GM18520 (cell line): ENCODE results near the gene TBX2.
"Not testable (repeated sequence)": the region's sequence is repeated elsewhere in the genome, so short reads cannot be mapped to it uniquely, and the experiment has no call there.

ENCODE experiments used
- ATAC-seq: cut with Tn5 transposase; IDR thresholded peaks from one replicate; pipeline ENCODE4 v1.9.1; 2021; ENCODE audit not compliant: unreplicated experiment

The TBX2 gene

DNA sequence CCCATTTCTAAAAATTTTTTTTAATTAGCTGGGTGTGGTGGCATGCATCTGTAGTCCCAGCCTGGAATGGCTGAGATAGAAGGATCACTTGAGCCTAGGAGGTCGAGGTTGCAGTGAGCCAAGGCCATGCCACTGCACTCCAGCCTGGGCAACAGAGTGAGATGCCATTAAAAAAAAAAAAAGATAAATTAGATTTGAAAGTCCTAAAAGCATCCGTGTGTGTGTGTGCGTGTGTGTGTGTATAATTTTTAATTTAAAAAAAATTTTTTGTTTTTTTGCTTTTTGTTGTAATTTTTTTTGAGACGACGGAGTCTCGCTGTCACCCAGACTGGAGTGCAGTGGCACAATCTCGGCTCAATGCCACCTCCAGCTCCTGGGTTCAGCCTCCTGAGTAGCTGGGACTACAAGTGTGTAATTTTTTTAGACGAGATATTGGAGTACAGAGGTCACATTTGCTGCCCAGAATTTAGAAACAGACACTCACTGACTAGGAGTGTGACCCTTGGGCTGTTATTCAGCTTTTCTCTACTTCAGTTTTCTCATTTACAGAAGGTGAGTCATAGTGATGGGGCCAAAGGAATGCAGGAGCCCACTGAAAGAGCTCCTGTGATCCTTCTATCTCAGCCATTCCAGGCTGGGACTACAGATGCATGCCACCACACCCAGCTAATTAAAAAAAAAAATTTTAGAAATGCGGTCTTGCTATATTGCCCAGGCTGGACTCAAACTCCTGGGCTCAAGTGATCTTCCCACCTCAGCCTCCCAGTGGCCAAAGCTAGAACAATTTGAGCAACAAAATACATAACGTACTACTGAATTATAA is 27.1 kb downstream of the TBX2 start:
- ATAC-seq, result no peak

DNA sequence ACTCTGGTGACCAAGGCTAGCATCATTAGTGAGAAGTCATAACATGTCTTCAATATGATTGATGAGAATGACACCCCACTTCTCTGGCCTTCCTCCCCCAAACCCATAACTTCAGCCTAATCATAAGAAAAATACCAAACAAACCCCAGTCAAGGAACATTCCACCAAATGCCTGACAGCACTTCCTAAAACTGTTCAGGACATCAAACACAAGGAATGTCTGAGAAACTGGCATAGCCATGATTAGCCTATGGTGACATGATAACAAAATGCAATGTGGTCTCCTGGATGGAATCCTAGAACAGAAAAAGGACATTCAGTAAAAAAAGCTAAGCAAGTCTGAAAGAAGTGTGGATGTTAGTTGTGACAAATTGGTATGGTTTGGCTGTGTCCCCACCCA is 27.9 kb downstream of the TBX2 start:
- ATAC-seq, result no peak

DNA sequence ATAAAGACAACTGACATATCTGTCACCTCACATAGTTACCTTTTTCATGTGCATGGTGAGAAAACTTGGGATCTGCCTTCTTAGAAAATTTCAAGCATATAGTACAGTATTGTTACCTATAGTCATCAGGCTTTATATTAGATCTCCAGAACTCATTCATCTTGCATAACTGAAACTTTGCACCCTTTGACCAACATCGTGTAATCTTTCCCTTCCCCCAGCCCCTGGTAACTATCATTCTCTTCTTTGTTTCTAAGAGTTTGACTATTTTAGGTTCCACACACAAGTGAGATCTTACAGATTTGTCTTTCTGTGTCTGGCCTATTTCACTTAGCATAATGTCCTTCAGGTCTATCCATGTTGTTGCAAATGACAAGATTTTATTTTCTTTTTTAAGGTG is 29.6 kb downstream of the TBX2 start:
- no peak for ATAC-seq

DNA sequence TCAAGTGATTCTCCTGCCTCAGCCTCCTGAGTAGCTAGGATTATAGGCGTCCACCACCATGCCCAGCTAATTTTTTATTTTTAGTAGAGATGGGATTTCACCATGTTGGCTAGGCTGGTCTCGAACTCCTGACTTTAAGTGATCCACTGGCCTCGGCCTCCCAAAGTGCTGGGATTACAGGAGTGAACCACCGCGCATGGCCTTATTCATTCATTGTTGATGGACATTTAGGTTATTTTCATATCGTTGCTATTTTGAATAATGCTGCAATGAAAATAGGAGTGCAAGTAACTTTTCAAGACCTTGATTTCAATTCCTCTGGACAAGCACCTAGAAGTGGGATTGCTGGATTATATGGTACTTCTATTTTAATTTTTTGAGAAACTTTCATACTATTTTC is 30.2 kb downstream of the TBX2 start:
- not testable (repeated sequence) for ATAC-seq

DNA sequence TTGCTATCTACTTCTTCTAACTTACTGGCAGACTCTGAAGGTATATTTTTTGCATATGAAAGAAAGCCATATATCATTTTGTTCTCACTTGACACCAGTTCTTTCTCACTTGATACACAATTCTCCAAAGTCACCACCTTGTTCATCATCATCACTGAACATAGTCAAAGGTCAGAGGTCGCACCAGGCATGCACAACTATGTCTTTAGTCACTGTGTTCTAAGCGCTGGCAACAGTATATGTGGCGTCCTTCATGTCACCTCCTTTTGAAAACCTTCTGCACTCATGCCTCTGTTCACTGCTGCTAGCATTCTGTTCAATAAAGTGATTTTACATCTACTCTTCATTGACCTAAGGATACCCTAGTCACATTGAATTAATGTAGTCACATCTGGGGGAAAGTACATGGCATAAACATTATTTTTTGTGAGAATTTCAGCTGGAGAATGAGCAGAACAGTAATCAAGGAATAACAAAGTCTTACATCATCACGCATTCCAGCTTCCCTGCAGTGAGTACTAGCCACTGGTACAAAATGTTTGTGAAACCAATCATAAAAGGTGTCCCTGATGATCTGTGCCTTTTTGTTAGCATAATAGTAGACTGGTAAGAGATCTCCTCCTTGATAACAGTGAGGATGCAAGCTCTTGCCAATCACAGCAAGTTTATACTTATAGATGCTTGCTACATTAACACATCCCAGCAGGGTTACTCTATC is 32.1 kb downstream of the TBX2 start:
- no peak for ATAC-seq

DNA sequence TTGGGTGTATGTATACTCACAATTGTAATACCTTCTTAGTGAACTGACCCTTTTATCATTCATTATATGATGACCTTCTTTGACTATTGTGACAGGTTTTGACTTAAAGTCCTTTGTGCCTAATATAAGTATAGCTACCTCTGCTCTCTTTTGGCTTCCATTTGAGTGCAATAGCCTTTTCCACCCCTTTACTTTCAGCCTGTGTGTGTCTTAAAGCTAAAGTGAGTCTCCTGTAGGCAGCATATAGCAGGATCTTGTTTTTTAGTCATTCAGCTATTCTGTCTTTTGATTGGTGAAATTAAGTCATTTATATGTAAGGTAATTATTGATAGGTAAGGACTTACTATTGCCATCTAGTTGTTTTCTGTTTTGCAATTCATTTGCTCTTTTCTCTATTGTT is 36.6 kb downstream of the TBX2 start:
- ATAC-seq, result no peak

DNA sequence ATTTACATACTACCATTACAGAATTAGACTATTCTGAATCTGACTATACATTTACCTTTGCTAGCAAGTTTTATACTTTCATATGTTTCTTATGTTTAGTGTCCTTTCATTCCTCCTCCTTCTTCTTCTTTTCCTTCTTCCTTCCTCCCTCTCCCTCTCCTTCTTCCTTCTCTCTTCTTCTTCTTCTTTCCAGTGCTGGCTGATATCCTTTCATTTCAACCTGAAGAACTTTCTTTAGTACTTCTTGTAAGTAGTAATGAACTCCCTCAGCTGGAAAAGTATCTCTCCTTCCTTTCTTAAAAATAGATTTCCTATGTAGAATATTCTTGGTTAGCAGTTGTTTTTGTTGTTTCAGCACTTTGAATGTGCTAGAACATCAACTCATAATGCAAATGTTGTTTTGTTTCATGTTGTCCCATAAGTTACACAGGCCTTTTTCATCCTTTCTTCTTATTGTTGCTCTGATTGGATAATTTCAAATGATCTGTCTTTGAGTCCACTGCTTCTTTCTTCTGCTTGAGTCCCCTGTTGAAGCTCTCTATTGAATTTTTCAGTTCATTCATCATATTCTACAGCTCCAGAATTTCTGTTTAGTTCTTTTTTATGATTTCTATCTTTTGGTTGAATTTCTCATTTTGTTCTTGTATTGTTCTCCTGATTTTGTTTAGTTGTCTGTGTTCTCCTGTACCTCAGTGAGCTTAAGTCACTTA is 37.5 kb downstream of the TBX2 start:
- no peak for ATAC-seq

DNA sequence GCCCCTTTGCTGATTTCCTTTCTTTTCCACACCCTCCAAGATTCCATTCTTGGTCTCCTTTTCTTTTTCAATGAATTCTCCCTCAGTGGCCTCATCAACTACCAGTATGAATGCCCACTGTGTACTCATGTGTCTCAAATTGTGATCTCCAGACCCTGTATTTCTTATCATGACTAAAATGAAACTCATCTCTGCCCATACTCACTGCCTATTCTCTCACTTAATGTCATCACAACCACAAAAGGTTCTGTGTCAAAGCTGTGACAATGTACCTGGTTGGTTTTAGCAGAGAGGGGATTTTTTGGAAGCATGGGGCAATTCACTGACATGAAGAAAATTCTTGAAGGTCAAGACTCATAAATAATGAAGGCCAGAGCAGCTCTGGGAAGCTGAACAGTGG is 41.1 kb downstream of the TBX2 start:
- ATAC-seq, result peak; percentile 97

DNA sequence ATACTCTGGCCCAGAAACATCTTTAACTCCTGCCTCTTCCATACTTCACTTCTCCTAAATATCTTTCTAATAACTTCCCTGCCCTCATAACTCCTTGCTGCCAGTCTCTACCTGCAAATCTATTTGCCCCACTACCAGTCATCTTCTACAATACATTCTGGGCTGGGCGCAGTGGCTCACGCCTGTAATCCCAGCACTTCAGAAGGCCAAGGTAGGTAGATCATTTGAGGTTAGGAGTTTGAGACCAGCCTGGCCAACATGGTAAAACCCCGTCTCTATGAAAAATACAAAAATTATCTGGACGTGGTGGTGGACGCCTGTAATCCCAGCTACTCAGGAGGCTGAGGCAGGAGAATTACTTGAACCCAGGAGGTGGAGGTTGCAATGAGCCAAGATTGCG is 41.9 kb downstream of the TBX2 start:
- not testable (repeated sequence) for ATAC-seq

DNA sequence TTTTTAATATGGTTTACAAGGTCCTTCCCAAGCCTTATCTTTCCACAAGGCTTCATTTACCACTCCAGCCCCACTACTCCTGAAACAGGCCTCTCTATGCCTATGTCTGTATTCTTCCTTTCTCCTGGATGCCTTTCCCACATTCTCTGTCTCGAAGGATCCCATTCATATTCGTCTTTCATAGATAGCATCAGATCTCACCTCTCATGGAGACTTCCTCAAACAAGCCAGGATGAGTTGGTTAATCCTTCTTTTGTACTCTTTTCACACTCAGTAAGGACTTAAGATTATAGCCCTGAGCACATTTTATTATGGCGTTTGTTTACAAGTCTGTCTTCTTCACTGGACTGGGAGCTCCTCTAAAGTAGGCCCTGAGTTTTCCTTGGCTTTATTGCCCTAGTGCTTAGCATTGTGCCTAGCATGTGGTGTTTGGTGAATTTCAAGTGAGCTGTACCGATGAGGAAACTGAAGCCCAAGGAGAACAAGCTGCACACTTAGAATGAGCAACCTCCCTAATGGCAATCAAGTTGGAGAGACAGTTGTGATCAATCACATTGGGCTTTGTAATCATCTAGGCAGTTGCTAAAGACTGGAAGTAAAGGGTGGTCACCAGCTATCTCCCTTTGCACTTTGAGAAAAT is 42.6 kb downstream of the TBX2 start:
- ATAC-seq, result no peak

DNA sequence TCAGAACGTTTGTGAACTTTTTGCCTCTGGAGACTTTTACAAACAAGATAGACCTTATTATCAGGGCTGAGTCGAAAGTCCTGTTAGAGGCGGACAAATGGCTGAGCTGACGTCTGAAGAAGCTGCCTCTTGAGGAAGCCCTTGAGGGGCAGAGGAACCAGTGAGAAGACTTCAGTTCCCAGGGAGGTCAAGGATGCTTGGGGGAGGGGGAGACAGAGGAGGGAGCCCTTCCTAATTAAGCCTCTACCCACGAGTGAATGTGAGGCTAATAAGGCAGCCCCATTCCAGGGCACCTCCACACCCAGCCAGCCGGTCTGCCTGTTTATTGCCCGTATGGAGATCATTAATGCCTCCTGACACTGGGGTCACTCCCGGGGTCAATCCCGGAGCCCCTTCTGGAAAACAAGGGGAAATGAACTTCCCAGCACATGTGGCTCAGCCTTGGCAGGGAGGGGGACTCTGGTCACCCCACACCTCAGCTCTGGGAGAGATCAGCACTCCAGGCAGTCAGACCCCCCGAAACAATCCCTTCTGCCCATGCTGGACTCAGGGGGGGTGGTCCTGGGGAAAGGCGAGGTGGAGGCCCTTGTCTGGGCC is 43.3 kb downstream of the TBX2 start:
- ATAC-seq, result no peak

DNA sequence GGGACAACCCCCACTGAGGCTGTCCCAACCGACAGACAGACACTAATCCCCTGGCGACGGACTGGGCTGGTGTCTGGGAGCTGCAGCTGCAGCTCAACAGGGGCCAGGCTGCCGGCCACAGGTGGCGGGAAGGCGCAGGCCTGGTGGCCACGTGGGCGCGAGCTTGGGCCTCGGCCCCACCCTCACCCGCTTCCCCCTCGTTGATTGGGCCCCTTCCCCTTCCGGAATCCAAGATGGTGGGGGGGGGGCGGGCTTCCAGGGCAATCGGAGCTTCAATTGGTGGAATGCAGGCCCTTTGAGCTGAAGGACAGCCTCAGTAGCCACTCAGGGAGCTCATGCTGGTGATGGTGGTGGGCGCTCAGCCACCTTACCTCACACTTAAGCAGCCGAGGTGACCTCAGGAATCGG is 43.8 kb downstream of the TBX2 start:
- no peak for ATAC-seq

DNA sequence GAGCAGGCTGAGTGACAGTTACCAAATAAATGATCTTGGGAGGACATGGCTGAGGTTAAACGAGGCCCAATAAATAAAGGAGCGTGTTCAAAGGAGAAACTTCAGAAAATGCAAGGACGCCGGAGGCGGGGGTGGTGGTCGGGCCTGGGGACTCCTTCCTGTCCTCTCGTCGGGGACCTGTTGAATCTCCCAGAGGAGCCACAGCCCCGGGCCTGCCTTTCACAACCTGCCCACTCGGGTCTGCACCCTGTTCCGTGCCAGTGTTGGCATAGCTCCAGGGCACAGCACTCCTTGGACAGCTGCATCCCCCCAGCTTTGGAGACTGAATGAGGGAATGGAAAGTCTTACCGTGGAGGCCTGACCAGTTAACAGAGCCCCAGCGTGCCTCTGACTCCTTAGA is 44.4 kb downstream of the TBX2 start:
- ATAC-seq, result no peak

DNA sequence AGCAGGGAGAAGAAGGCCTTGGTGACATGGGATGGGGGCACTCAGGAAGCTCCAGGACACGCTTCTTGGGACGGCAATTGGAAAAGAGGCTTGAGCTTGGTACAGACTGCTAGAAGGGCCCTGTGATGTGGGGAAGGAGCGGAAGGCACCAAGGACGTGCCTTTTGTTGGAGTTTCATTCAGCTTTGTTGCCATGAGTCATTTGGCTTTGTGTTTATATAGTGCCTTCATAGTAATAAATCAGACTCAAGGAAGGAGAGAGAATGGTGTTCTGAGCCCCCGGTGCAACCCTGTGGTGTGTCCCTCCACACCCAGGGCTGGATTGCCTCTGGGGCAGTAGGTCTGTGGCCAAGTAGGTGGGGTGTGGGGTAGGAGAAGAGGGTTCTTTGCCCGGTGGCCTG is 45.2 kb downstream of the TBX2 start:
- ATAC-seq, result no peak

DNA sequence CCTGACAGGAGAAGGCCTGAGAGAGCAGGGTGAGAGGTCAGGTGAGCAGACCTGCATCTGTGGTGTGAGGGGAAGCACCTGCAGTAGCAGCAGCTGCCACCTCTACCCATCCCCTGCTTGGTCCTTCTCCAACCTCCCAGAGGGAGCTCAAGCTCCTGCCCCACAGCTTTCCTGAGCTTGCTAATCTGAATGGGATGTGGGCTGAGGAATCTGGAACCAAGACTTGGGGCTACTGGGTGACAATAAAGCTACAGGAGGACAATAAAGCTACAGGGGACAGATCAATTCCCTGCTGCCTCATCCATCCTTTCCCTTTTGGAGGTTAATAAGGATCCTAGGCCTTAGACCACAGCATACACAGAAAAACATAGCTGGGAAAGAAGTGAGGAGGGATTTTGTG is 47.7 kb downstream of the TBX2 start:
- ATAC-seq, result no peak

DNA sequence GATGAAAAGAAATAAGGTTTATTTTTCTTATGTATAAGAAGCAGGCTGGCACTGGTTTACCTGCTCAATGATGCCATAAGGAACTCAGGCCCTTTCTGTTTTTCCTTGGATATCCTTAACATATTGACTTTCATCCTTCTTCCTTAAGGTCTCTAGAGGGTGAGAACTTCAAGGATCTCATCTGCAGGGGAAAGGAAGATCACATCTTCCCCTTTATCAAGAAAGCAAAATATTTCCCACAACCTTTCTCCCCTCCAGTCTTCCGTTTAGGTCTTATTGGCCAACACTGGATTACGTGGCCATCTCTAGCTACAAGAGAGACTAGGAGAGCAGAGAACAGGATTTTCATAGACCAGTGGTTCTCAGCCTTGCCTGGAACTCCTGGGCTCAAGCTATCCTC is 48.4 kb downstream of the TBX2 start:
- no peak for ATAC-seq

DNA sequence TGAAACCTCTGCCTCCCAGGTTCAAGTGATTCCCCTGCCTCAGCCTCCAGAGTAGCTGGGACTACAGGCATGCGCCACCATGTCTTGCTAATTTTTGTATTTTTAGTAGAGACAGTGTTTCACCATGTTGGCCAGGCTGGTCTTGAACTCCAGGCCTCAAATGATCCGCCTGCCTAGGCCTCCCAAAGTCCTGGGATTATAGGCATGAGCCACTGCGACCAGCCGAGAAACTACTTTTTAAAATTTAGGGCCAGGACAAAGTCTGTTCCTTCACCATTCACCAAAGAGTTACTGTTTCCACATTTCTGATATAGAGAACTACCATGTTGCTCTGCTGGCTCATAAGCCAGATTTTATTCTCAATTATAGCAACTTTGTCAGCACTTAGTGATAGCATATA is 49.5 kb downstream of the TBX2 start:
- not testable (repeated sequence) for ATAC-seq

DNA sequence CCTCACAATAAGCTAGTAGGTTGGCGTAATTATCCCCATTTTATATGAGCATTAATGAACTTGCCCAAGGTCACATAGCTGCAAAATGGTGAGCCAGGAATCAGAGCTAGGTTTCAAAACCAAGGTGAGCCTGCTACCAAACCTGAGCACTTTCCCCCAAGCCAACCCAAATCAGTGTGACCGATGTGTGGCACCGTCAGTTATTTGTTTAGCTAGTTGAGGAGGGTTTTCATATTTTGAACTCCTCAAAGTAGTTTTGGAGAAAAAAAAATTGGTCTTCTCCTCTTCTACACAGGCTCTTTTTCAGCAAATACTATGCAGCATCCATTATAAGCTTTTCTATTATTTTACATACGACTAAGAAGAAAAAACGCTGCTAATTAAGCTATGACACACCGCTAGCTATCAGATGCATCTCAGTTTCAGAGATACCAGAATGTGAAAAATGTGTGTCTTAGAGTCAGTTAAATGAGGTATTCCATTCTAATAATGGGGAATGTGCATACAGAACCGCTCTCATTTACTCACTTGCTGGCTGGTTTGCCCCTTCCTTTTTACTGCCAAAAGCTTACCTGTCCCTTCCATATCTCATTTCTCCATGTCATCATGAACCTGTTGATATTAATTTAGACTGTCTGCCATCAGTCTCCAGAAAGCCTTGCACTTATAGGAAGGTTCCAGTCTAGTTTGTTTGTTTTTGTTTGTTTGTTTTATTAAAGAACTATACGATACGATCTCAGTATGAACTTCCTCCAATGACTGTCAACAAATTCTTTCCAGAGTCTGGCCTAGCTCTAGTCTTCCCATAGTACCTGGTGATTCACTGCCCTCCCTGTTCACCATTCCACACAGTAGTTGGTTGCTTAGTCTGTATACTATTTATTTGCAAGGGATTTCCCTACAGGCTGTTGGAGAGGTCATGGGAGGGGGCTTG is 50.3 kb downstream of the TBX2 start:
- no peak for ATAC-seq

DNA sequence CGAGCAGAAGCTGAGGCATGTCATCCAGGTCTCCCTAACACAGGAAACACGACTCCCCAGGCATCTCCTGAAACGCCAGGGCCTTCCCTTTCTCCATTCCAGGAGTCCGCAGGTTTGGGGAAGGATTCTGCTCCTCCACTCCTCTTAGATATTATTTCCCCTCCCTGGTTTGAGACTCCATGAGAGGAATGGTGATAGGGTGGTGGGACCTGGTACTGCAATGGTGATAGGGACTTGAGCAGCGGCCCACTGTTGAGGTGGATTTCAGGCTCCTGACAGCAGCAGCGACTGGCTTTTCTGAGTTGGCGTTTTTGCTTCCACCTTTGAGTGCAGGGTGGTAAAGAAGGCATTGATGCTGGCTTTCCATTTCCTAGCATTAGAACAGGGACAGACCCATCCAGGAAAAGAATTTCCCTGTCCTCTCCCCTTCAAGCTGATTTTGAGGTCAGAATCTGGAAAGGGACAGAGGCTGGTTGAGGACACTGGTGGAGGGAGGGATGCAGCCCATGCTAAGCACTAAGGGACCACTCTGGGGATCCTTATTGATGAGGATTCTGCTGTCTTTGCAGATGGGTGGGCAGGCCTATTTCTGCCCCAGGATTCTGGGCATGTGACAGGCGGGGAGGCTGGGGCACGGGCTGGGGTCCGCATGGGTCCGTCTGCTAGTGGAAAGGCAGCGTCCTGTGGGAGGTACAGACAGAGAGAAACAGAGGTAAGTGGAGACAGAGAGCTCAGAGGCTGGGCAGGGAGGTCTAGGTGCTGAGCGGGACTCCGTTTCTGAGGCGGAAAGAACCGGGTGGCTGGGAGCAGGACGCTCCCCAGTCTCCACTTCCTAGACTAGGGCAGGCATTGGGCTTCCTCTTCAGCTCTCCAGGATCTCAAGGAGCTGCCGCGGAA is 51.2 kb downstream of the TBX2 start:
- ATAC-seq, result no peak
